Measurements from ENCODE around the gene RNU6-9.

- TF ChIP-seq CTCF (tag by site-specific recombination; IDR thresholded peaks at IDR 0.05) (no peak), REST (tag by site-specific recombination; IDR thresholded peaks at IDR 0.05) (no peak), GFI1B (tag by site-specific recombination; IDR thresholded peaks at IDR 0.05) (no peak), ZFP3 (tag by site-specific recombination; IDR thresholded peaks at IDR 0.05; ENCODE audit: low read depth) (no peak), ZSCAN16 (tag by site-specific recombination; IDR thresholded peaks at IDR 0.05) (no peak), AEBP2 (tag by site-specific recombination; IDR thresholded peaks at IDR 0.05; ENCODE audit: borderline replicate concordance) (no peak), ZNF776 (tag by site-specific recombination; IDR thresholded peaks at IDR 0.05; ENCODE audit: borderline replicate concordance) (no peak), ZBTB7A (tag by site-specific recombination; IDR thresholded peaks at IDR 0.05; ENCODE audit: low read depth) (no peak), ZNF16 (tag by site-specific recombination; IDR thresholded peaks at IDR 0.05; ENCODE audit: low read depth) (no peak), ZNF654 (tag by site-specific recombination; IDR thresholded peaks at IDR 0.05; ENCODE audit: low read depth) (no peak)
Measured at GRCh38 chr19:912181-913079, 19.1 kb downstream of the RNU6-9 start.
